IMR-90 (cell line): ENCODE data around the gene C15orf39.

Experiments
- BHLHE40 ChIP-seq: fragments of 150-350 bp; IDR thresholded peaks from 2 replicates; pipeline ENCODE4 v1.6.1; 2016; ENCODE audit warnings: mild to moderate bottlenecking, low read depth, low read length
- CTCF ChIP-seq: conservative IDR thresholded peaks from 2 replicates; pipeline ENCODE4 v1.5.1; 2012; ENCODE audit warnings: mild to moderate bottlenecking, low read depth, low read length, improper control_type of control experiment

DNA sequence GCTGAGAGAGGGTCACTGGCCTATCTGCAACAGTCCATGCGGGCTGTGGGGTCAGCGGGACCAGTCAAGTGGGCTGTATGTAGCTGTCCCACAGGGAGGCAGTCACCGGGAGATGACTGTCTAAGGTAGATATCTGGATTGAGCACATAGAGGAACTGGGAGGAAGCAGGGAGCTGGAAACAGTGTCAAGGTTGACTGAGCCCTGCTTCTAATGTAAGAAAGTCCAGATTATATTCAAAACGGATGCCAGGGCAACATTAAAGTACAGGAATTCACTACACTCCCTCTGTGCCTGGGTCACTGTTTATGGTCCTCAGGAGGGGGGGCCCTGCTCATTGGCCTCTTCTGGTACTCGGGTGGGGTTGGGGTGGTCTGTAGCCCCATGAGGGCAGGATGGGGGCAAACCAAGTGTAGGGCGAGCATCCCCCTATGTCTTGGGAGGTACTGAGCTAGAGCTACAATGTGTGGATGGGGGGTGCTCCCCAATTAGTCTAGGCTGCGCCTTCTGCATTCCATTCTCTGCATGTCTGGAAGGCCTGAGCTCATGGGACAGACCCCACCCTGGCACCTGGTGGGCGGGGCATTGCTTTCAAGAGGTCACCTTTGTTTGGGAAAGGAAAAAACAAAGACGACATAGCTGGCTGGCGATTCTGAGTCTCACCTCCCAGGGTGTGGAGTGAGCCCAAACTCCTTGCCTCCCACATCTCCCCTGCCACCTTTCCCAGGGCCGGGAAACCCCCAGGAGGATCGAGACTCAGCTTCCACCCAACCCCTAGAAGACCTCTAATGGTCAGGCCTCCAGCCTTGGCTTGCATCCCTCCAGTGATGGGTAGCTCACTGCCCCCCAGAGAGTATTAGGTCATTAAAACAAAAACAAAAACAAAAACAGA lies 45.1 kb upstream of the C15orf39 start:
- TF ChIP-seq BHLHE40 (no peak), CTCF (no peak)
